Measurements from ENCODE around the gene TSC22D4. TPM values are rescaled to one million over a fixed set of nuclear protein-coding genes. Genes with fewer than 3 reads are reported as not detected.
A peak's percentile ranks its signal among the peaks of the same experiment; 100 is the strongest.

The TSC22D4 gene
- polyA plus RNA-seq, 3 donors, result 23.8 to 91.5 (median 26.3) TPM

- peaks cover 32 to 50% of the 10 kb centered on the region in 2 donors for H3K4me1 ChIP-seq (ENCODE audit: control insufficient read depth in 1 of 2, insufficient read depth in 2 of 2, low read length in 2 of 2)
- no peak for DNase-seq
- H3K27ac ChIP-seq (ENCODE audit: low read depth in 1 of 2, low read length in 2 of 2), result no peak overlapping the region
- no peak overlapping the region for H2AFZ ChIP-seq (ENCODE audit: insufficient read depth, low read depth, low read length, poor library complexity, severe bottlenecking)
- H3K9me3 ChIP-seq (replicated peaks in 1 of 2; ENCODE audit: control insufficient read depth in 1 of 2, insufficient read depth in 1 of 2, low read length in 2 of 2), result no peaks in the 10 kb centered on the region
- no peak overlapping the region for H3K4me3 Mint-ChIP-seq
- no peaks in the 10 kb centered on the region for H3K27me3 ChIP-seq (ENCODE audit: control insufficient read depth in 2 of 2, insufficient read depth in 2 of 2, low read length in 2 of 2)
- TF ChIP-seq, protein P1, sequence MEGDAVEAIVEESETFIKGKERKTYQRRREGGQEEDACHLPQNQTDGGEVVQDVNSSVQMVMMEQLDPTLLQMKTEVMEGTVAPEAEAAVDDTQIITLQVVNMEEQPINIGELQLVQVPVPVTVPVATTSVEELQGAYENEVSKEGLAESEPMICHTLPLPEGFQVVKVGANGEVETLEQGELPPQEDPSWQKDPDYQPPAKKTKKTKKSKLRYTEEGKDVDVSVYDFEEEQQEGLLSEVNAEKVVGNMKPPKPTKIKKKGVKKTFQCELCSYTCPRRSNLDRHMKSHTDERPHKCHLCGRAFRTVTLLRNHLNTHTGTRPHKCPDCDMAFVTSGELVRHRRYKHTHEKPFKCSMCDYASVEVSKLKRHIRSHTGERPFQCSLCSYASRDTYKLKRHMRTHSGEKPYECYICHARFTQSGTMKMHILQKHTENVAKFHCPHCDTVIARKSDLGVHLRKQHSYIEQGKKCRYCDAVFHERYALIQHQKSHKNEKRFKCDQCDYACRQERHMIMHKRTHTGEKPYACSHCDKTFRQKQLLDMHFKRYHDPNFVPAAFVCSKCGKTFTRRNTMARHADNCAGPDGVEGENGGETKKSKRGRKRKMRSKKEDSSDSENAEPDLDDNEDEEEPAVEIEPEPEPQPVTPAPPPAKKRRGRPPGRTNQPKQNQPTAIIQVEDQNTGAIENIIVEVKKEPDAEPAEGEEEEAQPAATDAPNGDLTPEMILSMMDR (IDR thresholded peaks at IDR 0.05), result no peak
- peaks cover 37% of the 10 kb centered on the region for H3K4me1 Mint-ChIP-seq
- H3K4me3 ChIP-seq (replicated peaks in 1 of 3; ENCODE audit: low read depth in 2 of 3, low read length in 3 of 3), result no peak overlapping the region
- intact Hi-C loops (cut with micrococcal nuclease), result loop anchor here in 1 of 2 donors (10.0 kb wide), 1 partner anchor 242 kb away; the partner anchor contains the start of gene GNB2
- peaks cover 18 to 25% of the 10 kb centered on the region in 2 donors for H3K36me3 ChIP-seq (replicated peaks in 1 of 2; ENCODE audit: control insufficient read depth in 1 of 2, insufficient read depth in 2 of 2, low read length in 2 of 2)
- peaks cover 27 to 37% of the 10 kb centered on the region in 2 donors for H3K36me3 Mint-ChIP-seq
- WGBS (ENCODE audit: insufficient coverage), result 77% methylated on average over 3 of the region's 4 CpGs
- H3K4me2 ChIP-seq (replicated peaks; ENCODE audit: extremely low read depth, low read length, poor library complexity, severe bottlenecking), result no peak overlapping the region
- H3K9ac ChIP-seq (ENCODE audit: insufficient read depth, low read length, poor library complexity, severe bottlenecking), result no peak overlapping the region
- peak overlapping the region in 1 of 7 donors; percentile 21 for H3K27ac Mint-ChIP-seq
- no peaks in the 10 kb centered on the region for H3K9me3 Mint-ChIP-seq
- H3K79me2 ChIP-seq (ENCODE audit: insufficient read depth, low read length), result peaks cover 69% of the 10 kb centered on the region
- H3K27me3 Mint-ChIP-seq (ENCODE audit: low read depth in 3 of 3), result peaks cover 0 to 2% (median 1%) of the 10 kb centered on the region in 3 donors
- peaks cover 12% of the 10 kb centered on the region for H4K20me1 ChIP-seq (ENCODE audit: insufficient read depth, low read length)
These were observed 45.8 kb downstream of the TSC22D4 start for GRCh38 chr7:100433276-100433591.

DNA sequence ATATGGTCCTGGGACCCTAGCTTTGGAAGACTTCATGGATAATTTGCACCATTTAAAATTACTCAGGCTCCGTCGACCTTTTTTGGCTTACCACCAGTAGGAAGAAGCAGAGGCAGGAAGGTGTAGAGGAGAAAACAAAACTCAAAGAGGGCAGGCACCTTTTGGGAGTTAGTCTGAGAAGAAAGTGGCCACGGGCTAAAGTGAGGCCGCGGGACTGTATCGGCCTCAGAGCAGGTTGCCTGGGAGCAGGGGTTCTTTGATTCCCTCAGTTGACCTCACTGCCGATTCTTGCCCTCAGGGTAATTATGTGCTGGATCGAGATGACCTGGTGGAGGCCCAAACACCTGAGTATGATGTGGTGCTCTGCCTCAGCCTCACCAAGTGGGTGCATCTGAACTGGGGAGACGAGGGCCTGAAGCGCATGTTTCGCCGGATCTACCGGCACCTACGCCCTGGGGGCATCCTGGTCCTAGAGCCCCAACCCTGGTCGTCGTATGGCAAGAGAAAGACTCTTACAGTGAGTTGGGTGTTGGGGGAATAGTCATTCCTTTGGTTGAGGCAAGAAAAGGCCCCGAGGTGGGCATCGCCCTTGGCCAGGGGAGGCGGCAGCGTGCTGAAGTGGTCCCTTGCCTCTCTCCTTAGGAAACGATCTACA, 46.3 kb downstream of the TSC22D4 start:
- Histone ChIP-seq H3K79me2 (ENCODE audit: insufficient read depth, low read length) (peaks cover 69% of the 10 kb centered on the region), H2AFZ (ENCODE audit: insufficient read depth, low read depth, low read length, poor library complexity, severe bottlenecking) (no peak overlapping the region), H3K4me2 (replicated peaks; ENCODE audit: extremely low read depth, low read length, poor library complexity, severe bottlenecking) (no peak overlapping the region), H3K9ac (ENCODE audit: insufficient read depth, low read length, poor library complexity, severe bottlenecking) (no peak overlapping the region), H3K4me3 (replicated peaks in 1 of 3; ENCODE audit: low read depth in 2 of 3, low read length in 3 of 3) (no peak overlapping the region), H3K4me1 (ENCODE audit: control insufficient read depth in 1 of 2, insufficient read depth in 2 of 2, low read length in 2 of 2) (peaks cover 37 to 55% of the 10 kb centered on the region in 2 donors), H3K27ac (ENCODE audit: low read depth in 1 of 2, low read length in 2 of 2) (peak overlapping the region in 1 of 2 donors; percentile 11), H4K20me1 (ENCODE audit: insufficient read depth, low read length) (peaks cover 12% of the 10 kb centered on the region), H3K36me3 (replicated peaks in 1 of 2; ENCODE audit: control insufficient read depth in 1 of 2, insufficient read depth in 2 of 2, low read length in 2 of 2) (peaks cover 18 to 25% of the 10 kb centered on the region in 2 donors), H3K27me3 (ENCODE audit: control insufficient read depth in 2 of 2, insufficient read depth in 2 of 2, low read length in 2 of 2) (no peaks in the 10 kb centered on the region), H3K9me3 (replicated peaks in 1 of 2; ENCODE audit: control insufficient read depth in 1 of 2, insufficient read depth in 1 of 2, low read length in 2 of 2) (no peaks in the 10 kb centered on the region)
- peaks cover 0 to 2% (median 0%) of the 10 kb centered on the region in 7 donors for H3K9me3 Mint-ChIP-seq
- H3K27ac Mint-ChIP-seq, result peak overlapping the region in 2 of 7 donors; percentile 14 to 52
- TF ChIP-seq, protein P1 (IDR thresholded peaks at IDR 0.05), result no peak
- H3K4me1 Mint-ChIP-seq, result peaks cover 41% of the 10 kb centered on the region
- intact Hi-C loops (cut with micrococcal nuclease), result loop anchor here in 1 of 2 donors (10.0 kb wide), 1 partner anchor 242 kb away; the partner anchor contains the start of gene GNB2
- peaks cover 0 to 5% (median 1%) of the 10 kb centered on the region in 3 donors for H3K27me3 Mint-ChIP-seq (ENCODE audit: low read depth in 3 of 3)
- DNase-seq, result no peak
- WGBS (ENCODE audit: insufficient coverage), result 95% methylated on average over 15 of the region's 21 CpGs
- H3K4me3 Mint-ChIP-seq, result peak overlapping the region in 1 of 2 donors; percentile 3
- peaks cover 27 to 37% of the 10 kb centered on the region in 2 donors for H3K36me3 Mint-ChIP-seq

Data from CD14-positive monocyte (primary cell).